Chondrocyte (in vitro differentiated cells): ENCODE data around the gene ZSCAN31. TPM values are rescaled to one million over a fixed set of nuclear protein-coding genes. Genes with fewer than 3 reads are reported as not detected.

Source experiments
- DNase-seq: peaks from one replicate; pipeline ENCODE4 v3.0.0; 2021; ENCODE audit warnings: mixed read lengths, low spot score
- H3K27ac Mint-ChIP-seq: one replicate; pipeline ENCODE4 v1.8.0; 2021; ENCODE audit warnings: mild to moderate bottlenecking, moderate library complexity, mixed read lengths; ENCODE audit not compliant: unreplicated experiment
- H3K27me3 Mint-ChIP-seq: 2 replicates; pipeline ENCODE4 v1.8.0; 2021; ENCODE audit warnings: low read depth, mixed read lengths
- H3K36me3 Mint-ChIP-seq: 2 replicates; pipeline ENCODE4 v1.8.0; 2021; ENCODE audit warnings: low read depth, mixed read lengths
- H3K4me1 Mint-ChIP-seq: 2 replicates; pipeline ENCODE4 v1.8.0; 2021; ENCODE audit warnings: low read depth, mild to moderate bottlenecking, mixed read lengths
- H3K4me3 Mint-ChIP-seq: one replicate; pipeline ENCODE4 v1.8.0; 2021; ENCODE audit warnings: mild to moderate bottlenecking, moderate library complexity, mixed read lengths; ENCODE audit not compliant: unreplicated experiment
- H3K9me3 Mint-ChIP-seq: 2 replicates; pipeline ENCODE4 v1.8.0; 2021; ENCODE audit warnings: low read depth, mixed read lengths
- CTCF ChIP-seq: fragments of 200-600 bp; sonication (generic); IDR thresholded peaks from 2 replicates; pipeline ENCODE4 v1.5.0; 2021; ENCODE audit warnings: antibody characterized with exemption, mild to moderate bottlenecking, moderate library complexity
- total RNA-seq: library from RNA; stranded (reverse); gene quantifications from 3 replicates; pipeline ENCODE4 v1.2.1, GENCODE V29; 2021

Gene ZSCAN31
- total RNA-seq, 1 donor from 2014 or later = 2.6 TPM

DNA sequence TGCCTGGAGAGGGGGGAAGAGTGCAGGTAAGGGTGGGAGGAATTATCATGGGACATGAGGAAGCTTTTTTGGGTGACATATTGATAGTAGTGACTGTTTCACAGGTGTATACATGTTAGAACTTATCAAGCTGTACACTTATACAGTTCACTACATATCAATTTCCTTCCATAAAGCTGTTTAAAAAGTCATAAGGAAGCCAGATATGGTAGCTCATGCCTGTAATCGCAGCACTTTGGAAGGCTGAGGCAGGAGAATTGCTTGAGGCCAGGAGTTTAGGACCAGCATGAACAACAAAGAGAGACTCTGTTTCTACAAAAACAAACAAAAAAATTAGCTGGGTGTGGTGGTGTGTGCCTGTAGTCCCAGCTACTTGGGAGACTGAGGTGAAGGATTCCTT lies 41.9 kb upstream of the ZSCAN31 start:
- H3K4me1 Mint-ChIP-seq = peaks cover 2% of the 10 kb centered on the region
- no peak overlapping the region for H3K4me3 Mint-ChIP-seq
- peaks cover 22% of the 10 kb centered on the region for H3K36me3 Mint-ChIP-seq
- no peak overlapping the region for H3K27ac Mint-ChIP-seq
- H3K27me3 Mint-ChIP-seq = no peaks in the 10 kb centered on the region
- no peak for DNase-seq
- peaks cover 7% of the 10 kb centered on the region for H3K9me3 Mint-ChIP-seq
- no peak for TF ChIP-seq CTCF

DNA sequence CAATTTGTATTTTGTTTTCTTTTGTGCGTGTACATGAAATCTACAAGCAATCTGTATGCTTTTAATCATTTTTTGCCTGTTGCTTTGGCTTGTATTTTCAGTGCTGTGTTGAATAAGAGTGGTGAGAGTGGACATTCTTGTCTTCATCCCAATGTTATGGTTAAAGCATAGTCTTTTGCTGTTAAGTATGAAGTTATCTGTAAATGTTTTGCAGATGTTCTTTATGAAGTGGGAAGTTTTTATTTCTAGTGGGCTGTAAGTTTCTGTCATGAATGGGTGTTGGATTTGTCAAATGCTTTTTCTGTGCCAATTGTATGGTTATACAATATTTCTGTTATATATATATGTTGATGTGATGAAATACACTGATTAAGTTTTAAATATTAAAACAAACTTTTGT lies 38.0 kb upstream of the ZSCAN31 start:
- Mint-ChIP-seq H3K27ac (no peak overlapping the region), H3K4me3 (no peak overlapping the region), H3K27me3 (no peaks in the 10 kb centered on the region), H3K9me3 (no peaks in the 10 kb centered on the region), H3K36me3 (peaks cover 5% of the 10 kb centered on the region), H3K4me1 (no peaks in the 10 kb centered on the region)
- DNase-seq = no peak
- TF ChIP-seq CTCF = no peak

DNA sequence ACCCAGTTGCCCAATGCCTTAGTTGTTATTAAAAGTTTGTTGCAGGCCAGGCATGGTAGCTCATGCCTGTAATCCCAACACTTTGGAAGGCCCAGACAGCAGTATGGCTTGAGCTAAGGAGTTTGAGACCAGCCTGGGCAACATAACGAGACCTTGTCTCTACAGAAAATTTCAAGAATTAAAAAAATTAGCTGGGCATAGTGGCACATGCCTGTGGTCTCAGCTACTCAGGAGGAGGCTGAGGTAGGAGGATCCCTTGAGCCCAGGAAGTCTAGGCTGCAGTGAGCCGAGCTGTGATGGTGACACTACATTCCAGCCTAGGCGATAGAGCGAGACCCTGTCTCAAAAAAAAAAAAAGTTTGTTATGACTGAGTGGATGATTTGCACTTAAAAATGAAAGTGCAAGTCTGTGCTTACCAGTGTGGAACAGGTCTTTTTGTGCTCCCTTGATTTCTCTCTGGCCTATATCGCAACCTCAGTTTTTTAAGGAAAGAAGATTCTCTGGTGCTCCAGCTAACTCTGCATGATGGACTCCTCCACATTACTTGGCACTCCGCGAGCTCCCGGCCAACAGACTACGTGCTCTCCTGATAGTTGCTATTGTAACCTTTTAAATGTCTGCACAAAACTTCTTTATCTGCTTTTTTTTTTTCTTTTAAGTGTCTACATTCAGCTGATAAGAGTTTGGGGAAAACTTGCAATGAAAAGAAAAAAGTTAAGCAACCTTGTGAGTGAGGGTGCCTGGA lies 35.9 kb upstream of the ZSCAN31 start:
- no peaks in the 10 kb centered on the region for H3K4me1 Mint-ChIP-seq

GRCh38 chr6:28371280-28371679 lies 35.3 kb upstream of the ZSCAN31 start:
- Mint-ChIP-seq H3K27me3 (no peaks in the 10 kb centered on the region), H3K4me1 (no peaks in the 10 kb centered on the region), H3K27ac (no peak overlapping the region), H3K9me3 (no peaks in the 10 kb centered on the region), H3K4me3 (no peak overlapping the region), H3K36me3 (peaks cover 5% of the 10 kb centered on the region)
- TF ChIP-seq CTCF = no peak
- DNase-seq = no peak

More for the DNA sequence above, 35.9 kb upstream of the ZSCAN31 start:
- no peak for DNase-seq
- H3K27ac Mint-ChIP-seq = no peak overlapping the region
- H3K4me3 Mint-ChIP-seq = no peak overlapping the region
- H3K9me3 Mint-ChIP-seq = no peaks in the 10 kb centered on the region
- H3K27me3 Mint-ChIP-seq = no peaks in the 10 kb centered on the region
- TF ChIP-seq CTCF = no peak
- peaks cover 2% of the 10 kb centered on the region for H3K36me3 Mint-ChIP-seq

- Mint-ChIP-seq H3K27ac (no peak overlapping the region), H3K36me3 (peaks cover 14% of the 10 kb centered on the region), H3K4me1 (no peaks in the 10 kb centered on the region), H3K27me3 (no peaks in the 10 kb centered on the region), H3K4me3 (no peak overlapping the region), H3K9me3 (no peaks in the 10 kb centered on the region)
- TF ChIP-seq CTCF = no peak
- no peak for DNase-seq
Observed at GRCh38 chr6:28370440-28370839, 34.5 kb upstream of the ZSCAN31 start.
